T-helper 1 cell treated with Interleukin-12 subunit alpha and Interleukin-12 subunit beta and Interleukin-4 antibody, amounts not matched to agents 30 μg/mL and 1 μg/mL, for 36 hours (primary cell): ENCODE measurements around the gene METTL6.
"Not testable (repeated sequence)": the region's sequence is repeated elsewhere in the genome, so short reads cannot be mapped to it uniquely, and the experiment has no call there.

Experiments used
- H3K27ac Mint-ChIP-seq: one replicate; pipeline ENCODE4 v1.8.0; 2021; ENCODE audit warnings: mild to moderate bottlenecking, mixed read lengths
- H3K27me3 Mint-ChIP-seq: one replicate; pipeline ENCODE4 v1.8.0; 2021; ENCODE audit warnings: low read depth, mixed read lengths
- H3K36me3 Mint-ChIP-seq: one replicate; pipeline ENCODE4 v1.8.0; 2021; ENCODE audit warnings: low read depth, mixed read lengths
- H3K4me1 Mint-ChIP-seq: one replicate; pipeline ENCODE4 v1.8.0; 2021; ENCODE audit warnings: low read depth, mixed read lengths
- H3K4me3 Mint-ChIP-seq: one replicate; pipeline ENCODE4 v1.8.0; 2021; ENCODE audit warnings: mild to moderate bottlenecking, moderate library complexity, mixed read lengths
- H3K9me3 Mint-ChIP-seq: one replicate; pipeline ENCODE4 v1.8.0; 2021; ENCODE audit warnings: mixed read lengths

METTL6 gene

DNA sequence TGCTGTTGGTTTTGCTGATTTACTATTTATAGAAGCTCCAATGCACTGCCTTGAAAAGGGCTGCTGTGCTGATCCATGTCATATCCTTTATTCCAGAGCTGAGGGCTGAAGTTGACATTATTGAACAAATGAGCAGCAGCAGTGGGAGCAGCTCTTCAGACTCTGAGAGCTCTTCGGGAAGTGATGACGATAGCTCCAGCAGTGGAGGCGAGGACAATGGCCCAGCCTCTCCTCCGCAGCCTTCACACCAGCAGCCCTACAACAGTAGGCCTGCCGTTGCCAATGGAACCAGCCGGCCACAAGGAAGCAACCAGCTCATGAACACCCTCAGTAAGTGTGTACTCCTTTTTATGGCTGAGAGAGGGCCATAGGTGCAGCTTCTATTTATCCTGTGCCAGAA is 8.9 kb upstream of the METTL6 start:
- Mint-ChIP-seq H3K9me3 (no peaks in the 10 kb centered on the region), H3K36me3 (peaks cover 56% of the 10 kb centered on the region), H3K27me3 (no peaks in the 10 kb centered on the region), H3K4me3 (no peak overlapping the region), H3K27ac (no peak overlapping the region), H3K4me1 (peaks cover 28% of the 10 kb centered on the region)

DNA sequence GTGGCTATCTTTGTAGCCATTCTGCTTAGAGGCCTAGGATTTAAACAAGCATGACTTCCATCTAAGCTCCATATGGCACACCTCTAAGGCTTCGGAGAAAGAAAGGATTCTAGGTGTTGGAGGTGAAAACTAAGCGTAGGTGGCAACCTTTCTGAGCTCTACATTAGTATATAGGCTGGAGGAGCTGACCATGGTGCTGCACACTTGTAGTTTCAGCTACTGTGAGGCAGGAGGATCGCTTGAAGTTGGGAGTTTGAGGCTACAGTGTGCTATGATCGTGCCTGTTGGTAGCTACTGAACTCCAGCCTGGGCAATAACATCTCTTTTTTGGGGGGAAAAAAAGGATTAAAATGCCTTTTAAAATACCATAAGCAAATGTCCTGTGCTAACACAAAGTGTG is 7.4 kb upstream of the METTL6 start:
- H3K9me3 Mint-ChIP-seq, result no peaks in the 10 kb centered on the region
- peaks cover 21% of the 10 kb centered on the region for H3K4me1 Mint-ChIP-seq
- no peak overlapping the region for H3K4me3 Mint-ChIP-seq
- H3K27me3 Mint-ChIP-seq, result no peaks in the 10 kb centered on the region
- H3K36me3 Mint-ChIP-seq, result peaks cover 46% of the 10 kb centered on the region
- no peak overlapping the region for H3K27ac Mint-ChIP-seq

DNA sequence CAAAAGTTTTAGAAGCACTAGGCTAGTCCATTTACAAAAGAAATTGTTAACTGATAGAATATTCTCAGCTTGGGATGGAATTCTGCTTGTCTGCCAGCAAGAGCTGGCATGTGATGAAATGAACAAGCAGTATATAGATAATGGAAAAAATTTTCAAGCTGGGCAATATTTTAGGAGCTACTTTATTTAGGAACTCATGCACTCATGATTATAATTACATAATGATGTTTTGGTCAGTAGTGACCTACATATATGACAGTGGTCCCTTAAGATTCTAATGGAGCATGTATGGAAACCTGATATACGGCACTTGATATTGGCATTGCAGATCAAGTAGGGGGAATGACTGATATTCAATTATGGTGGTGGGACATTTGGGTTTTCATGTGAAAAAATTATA is 6.2 kb upstream of the METTL6 start:
- Mint-ChIP-seq H3K4me3 (no peak overlapping the region), H3K9me3 (no peaks in the 10 kb centered on the region), H3K27ac (no peak overlapping the region)

DNA sequence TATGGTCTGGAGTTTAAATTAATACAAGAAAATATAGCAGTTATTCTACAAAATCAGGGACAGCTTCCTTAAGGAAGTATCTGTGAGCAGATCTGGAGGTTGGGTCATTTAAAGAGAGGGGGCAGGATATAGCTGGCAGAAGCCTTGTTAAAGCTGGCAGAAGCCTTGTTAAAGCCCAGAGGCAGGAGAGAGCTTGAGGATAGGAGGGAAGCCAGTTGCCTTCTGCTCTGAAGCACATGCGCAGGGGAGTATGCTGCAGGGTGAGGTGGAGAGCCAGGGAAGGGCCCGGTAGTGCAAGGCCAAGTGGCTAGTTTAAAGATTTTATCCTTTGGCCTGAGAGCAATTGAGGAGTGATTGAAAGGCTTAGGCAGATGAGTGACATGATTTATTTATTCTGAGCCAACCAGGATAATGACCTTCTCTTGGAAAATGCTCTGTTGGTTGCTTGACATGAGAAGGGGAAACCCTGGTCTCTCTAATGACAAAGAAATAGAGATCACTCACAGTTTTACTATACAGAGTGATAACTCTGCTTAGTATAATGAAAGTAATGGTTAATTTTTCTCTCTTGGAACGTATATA is 4.0 kb upstream of the METTL6 start:
- no peak overlapping the region for H3K4me3 Mint-ChIP-seq
- H3K9me3 Mint-ChIP-seq, result peaks cover 3% of the 10 kb centered on the region
- peaks cover 34% of the 10 kb centered on the region for H3K4me1 Mint-ChIP-seq
- H3K27ac Mint-ChIP-seq, result no peak overlapping the region
- peaks cover 42% of the 10 kb centered on the region for H3K36me3 Mint-ChIP-seq
- no peaks in the 10 kb centered on the region for H3K27me3 Mint-ChIP-seq

More for the DNA sequence above, 6.2 kb upstream of the METTL6 start:
- H3K36me3 Mint-ChIP-seq, result peaks cover 36% of the 10 kb centered on the region
- H3K27me3 Mint-ChIP-seq, result no peaks in the 10 kb centered on the region
- peaks cover 24% of the 10 kb centered on the region for H3K4me1 Mint-ChIP-seq

DNA sequence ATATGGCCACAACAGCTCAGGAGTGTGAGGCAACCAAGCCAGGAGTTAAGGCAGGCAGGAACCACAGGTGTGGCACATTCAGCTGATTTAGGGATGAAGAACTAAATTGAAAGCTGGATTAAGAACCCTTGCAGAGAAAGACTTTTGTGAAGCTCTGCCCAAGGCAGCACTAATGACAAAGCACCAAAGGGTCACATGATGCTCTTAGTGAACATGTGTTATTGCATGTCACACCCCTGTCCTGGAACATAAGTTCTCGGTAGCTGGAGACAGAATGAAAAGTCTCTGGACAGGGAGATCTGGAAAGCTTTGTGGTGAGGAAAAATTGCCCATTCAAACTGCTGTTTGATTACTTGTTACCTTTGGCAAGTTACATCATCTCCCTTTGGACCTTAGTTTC is 3.3 kb upstream of the METTL6 start:
- no peak overlapping the region for H3K4me3 Mint-ChIP-seq

DNA sequence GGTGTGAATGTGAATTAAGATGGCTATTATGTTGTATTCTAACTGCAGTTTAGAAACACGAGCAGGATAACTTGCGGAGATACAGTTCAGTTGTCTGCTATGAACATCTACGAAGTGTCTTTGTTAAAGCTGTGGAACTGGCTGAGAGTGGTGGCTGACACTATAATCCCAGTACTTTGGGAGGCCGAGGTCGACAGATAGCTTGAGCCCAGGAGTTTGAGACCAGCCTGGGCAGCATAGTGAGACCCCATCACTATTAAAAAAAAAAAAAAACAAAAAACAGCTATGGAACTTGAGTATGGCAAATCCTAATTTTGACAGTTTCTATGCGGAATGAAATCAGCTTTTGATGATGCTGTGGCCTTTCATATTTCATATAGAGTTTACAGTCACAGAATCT is 1.7 kb upstream of the METTL6 start:
- Mint-ChIP-seq H3K4me3 (peak overlapping the region; percentile 96), H3K4me1 (peaks cover 46% of the 10 kb centered on the region), H3K9me3 (peaks cover 3% of the 10 kb centered on the region), H3K27me3 (no peaks in the 10 kb centered on the region), H3K27ac (peak overlapping the region; percentile 90), H3K36me3 (peaks cover 33% of the 10 kb centered on the region)

More for the DNA sequence above, 3.3 kb upstream of the METTL6 start:
- no peaks in the 10 kb centered on the region for H3K27me3 Mint-ChIP-seq
- peaks cover 39% of the 10 kb centered on the region for H3K36me3 Mint-ChIP-seq
- H3K4me1 Mint-ChIP-seq, result peaks cover 41% of the 10 kb centered on the region
- H3K9me3 Mint-ChIP-seq, result peaks cover 3% of the 10 kb centered on the region
- peak overlapping the region; percentile 33 for H3K27ac Mint-ChIP-seq

DNA sequence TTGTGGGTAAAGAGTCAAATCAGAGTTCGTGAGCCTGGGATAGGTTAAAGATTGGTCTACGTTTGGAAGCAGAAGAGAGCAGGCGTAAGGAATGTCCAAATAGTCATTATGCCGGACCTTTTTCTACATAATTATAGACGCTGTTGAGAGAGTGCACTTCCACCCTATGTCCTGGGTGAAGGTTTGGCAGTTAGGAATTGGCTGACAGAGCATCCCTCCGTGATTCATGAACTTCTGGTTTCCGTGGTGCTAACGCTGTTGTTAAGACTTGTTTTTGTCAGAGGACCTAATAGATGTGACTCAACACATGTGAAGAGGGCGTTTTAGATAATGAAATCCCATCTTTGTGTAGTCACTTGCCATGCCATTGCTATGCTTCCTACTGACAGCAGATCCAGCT is 1.2 kb upstream of the METTL6 start:
- H3K36me3 Mint-ChIP-seq, result peaks cover 29% of the 10 kb centered on the region
- peaks cover 45% of the 10 kb centered on the region for H3K4me1 Mint-ChIP-seq
- no peaks in the 10 kb centered on the region for H3K27me3 Mint-ChIP-seq

DNA sequence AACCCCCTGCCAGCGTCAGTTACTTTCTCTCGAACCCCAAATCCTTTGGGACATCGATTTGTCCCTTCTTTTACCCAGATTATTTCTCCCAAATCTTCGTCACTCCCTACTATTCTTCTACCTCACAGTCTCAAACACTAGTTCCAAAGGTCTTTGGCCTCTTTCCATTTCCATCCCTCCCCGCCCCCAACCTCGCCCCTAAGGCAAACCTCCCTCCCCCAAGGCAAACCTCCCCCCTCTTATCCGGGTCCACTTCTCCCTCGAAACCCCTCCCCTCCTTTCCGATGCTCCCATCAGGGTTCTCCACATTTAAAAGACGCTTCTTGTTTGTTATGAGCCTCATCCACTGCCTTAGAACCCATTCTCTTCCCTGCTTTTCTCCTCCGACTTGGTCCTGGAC is 637 bp upstream of the METTL6 start:
- H3K4me3 Mint-ChIP-seq, result peak overlapping the region; percentile 96
- H3K4me1 Mint-ChIP-seq, result peaks cover 43% of the 10 kb centered on the region
- H3K27me3 Mint-ChIP-seq, result no peaks in the 10 kb centered on the region
- peaks cover 25% of the 10 kb centered on the region for H3K36me3 Mint-ChIP-seq
- H3K9me3 Mint-ChIP-seq, result peaks cover 3% of the 10 kb centered on the region
- peak overlapping the region; percentile 90 for H3K27ac Mint-ChIP-seq

More for the DNA sequence above, 1.2 kb upstream of the METTL6 start:
- H3K9me3 Mint-ChIP-seq, result peaks cover 3% of the 10 kb centered on the region
- H3K4me3 Mint-ChIP-seq, result peak overlapping the region; percentile 96
- H3K27ac Mint-ChIP-seq, result peak overlapping the region; percentile 90

DNA sequence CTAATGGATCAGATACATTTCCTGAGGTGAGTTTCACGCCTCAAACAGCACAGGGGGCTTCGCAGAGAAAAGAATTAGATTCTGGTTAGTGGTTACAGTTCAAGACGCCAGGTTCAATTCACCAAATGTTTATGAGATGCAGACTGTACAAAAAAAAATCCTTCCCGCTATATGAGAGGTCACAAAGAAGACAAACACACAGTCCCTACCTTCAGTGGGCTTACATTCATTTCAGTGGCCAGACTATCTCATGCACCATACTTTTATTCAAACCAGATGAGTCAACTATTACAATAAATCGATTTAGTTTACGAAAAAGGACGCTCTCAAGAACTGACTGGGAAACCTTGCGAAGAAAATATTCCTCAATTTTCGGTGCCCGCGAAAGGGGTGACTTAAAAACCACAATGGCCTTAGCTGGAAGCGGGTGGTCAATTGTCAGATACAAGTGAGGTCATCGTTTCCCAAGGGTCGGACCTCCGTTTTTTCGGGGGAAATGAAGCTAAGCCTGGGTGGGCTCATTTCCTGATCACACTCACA is 695 bp downstream of the METTL6 start:
- Mint-ChIP-seq H3K27ac (peak overlapping the region; percentile 90), H3K36me3 (peaks cover 28% of the 10 kb centered on the region), H3K9me3 (peaks cover 3% of the 10 kb centered on the region), H3K27me3 (no peaks in the 10 kb centered on the region), H3K4me3 (peak overlapping the region; percentile 96), H3K4me1 (peaks cover 39% of the 10 kb centered on the region)

DNA sequence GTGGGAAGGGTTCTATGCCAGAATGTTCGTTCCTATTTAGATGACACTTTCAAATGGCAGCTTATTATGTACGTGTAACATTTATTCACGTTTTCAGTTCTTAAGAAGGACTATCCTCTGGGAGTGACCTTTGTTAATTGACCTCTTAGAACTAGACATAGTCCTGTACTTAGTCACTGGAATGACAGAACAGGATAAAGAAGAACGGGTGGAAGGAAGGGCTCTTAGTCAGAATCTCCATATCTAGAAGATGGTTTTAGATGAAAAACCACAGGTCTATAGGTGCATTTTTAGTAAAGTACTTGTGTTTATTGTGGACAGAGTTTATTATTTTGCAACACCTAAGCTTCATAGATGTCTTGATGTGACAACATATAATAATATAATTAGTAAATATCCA is 6.5 kb downstream of the METTL6 start:
- peaks cover 11% of the 10 kb centered on the region for H3K36me3 Mint-ChIP-seq
- H3K4me3 Mint-ChIP-seq, result no peak overlapping the region
- no peaks in the 10 kb centered on the region for H3K9me3 Mint-ChIP-seq
- H3K27me3 Mint-ChIP-seq, result no peaks in the 10 kb centered on the region
- no peak overlapping the region for H3K27ac Mint-ChIP-seq
- H3K4me1 Mint-ChIP-seq, result peaks cover 13% of the 10 kb centered on the region

DNA sequence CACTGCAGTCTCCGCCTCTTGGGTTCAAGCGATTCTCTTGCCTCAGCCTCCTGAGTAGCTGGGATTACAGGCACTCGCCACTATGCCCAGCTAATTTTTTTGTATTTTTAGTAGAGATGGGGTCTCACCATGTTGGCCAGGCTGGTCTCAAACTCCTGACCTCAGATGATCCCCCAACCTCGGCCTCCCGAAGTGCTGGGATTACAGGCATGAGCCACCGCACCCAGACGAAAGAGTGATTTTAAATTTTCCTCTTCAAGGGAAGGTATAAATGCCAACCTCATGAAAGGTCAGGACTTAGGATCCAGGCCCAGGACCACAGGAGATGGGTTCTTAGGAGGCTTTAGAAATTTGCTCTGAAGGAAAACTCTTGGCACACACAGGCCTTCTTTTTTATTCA is 16.4 kb downstream of the METTL6 start:
- not testable (repeated sequence) for H3K4me3 Mint-ChIP-seq, H3K27ac Mint-ChIP-seq, H3K27me3 Mint-ChIP-seq, H3K9me3 Mint-ChIP-seq, H3K4me1 Mint-ChIP-seq
- H3K36me3 Mint-ChIP-seq, result peaks cover 22% of the 10 kb centered on the region

DNA sequence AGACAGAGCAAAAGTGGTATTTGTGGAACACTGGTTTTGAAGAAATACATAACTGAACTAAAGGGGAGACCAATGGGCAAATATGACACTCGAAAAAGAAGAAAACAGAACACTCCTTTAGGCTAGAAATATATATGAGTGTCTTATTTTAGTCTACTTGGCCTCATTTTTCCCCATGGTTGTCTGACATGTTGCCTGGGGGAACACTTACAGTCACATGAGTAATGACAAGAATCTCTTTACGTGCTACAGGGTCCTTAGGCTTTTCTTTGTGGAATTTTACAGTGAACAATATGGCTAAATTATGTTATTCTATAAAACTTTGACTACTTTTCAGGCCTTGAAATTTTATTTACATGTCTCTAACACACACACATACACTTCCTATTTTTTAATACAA is 17.6 kb downstream of the METTL6 start:
- Mint-ChIP-seq H3K27me3 (no peaks in the 10 kb centered on the region), H3K4me1 (peaks cover 3% of the 10 kb centered on the region), H3K36me3 (peaks cover 13% of the 10 kb centered on the region), H3K9me3 (no peaks in the 10 kb centered on the region), H3K4me3 (no peak overlapping the region), H3K27ac (no peak overlapping the region)

DNA sequence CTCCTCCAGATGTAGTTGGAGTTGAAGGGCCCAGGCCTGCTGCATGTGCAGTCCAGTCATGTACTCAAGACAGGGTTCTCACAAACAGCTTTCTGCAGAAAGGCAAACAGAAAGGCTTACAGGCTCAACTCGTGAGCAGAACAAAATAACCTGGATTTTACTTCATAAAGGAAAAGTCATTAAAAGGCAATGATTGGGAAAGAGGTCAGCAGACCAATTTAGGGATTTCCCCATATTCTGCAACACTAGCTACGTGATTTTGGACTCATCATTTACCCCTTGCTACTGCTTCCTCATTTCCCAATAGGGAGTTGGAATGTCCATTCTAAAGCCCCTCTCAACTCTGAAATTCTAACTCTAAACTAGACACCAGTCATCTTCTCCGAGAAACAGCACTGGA is 18.1 kb downstream of the METTL6 start:
- Mint-ChIP-seq H3K9me3 (no peaks in the 10 kb centered on the region), H3K4me3 (no peak overlapping the region), H3K4me1 (peaks cover 3% of the 10 kb centered on the region), H3K36me3 (peaks cover 13% of the 10 kb centered on the region), H3K27ac (no peak overlapping the region), H3K27me3 (no peaks in the 10 kb centered on the region)

DNA sequence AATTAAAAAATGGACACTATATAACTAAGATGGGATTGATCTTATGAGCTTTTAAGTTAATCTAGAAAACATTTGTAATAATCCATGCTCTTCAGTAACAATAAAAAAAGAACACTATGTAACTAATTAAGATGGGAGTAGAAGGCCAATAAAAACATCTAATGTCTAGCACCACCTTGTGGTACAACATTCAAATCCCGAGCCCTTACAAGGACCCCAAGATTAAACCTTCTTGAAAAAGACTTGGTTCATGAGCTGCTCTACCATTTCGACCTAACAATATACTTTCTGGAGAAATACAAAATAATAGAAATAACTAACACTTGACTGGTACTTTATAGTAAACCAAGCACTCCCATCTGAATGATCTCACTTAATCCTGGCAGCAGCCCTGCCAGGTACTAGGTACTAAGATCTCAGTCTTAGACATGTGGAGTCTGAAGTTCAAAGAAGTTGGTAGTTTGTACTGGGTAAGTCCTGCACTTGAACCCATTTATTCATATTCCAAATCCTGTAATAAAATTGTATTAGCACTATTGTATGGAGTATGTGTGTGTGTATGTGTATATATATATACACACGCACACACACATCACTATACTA is 21.8 kb downstream of the METTL6 start:
- Mint-ChIP-seq H3K9me3 (no peaks in the 10 kb centered on the region), H3K4me3 (no peak overlapping the region), H3K36me3 (peaks cover 3% of the 10 kb centered on the region), H3K4me1 (peaks cover 13% of the 10 kb centered on the region), H3K27me3 (no peaks in the 10 kb centered on the region), H3K27ac (no peak overlapping the region)

DNA sequence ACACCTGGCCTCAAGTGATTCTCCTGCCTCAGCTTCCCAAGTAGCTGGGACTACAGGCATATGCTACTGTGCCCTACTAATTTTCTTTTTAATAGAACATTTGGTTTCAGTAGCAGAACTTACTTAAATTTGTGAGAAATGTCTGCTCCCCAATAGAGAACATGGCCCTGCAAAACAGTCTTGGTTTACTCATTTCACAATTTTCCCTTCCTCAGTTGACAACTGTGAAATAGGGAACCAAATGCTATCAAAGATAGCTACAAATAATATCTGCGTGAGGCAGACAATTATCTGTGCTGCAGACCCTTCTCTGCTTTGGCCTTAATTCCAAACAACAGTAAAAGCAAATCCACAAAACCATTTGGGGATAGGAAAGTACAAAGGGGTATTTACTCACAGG is 22.6 kb downstream of the METTL6 start:
- Mint-ChIP-seq H3K27me3 (no peaks in the 10 kb centered on the region), H3K36me3 (peaks cover 3% of the 10 kb centered on the region), H3K4me3 (no peak overlapping the region), H3K27ac (no peak overlapping the region), H3K4me1 (peaks cover 21% of the 10 kb centered on the region), H3K9me3 (no peaks in the 10 kb centered on the region)
